Breast epithelium (tissue), 4 donors: Measurements from ENCODE around the gene PPP2R3A. TPM values are rescaled to one million over a fixed set of nuclear protein-coding genes. Genes with fewer than 3 reads are reported as not detected.

Experiments used
- DNase-seq, 2 donors: peaks; one replicate each; pipeline ENCODE4 v3.0.0-alpha.2; 2019; ENCODE audit warnings: low spot score in 2 of 2
- H3K27ac ChIP-seq, 2 donors: fragments of 200-600 bp; sonication (generic) in 1 of 2; one replicate each; pipeline ENCODE4 v1.5.1; 2016 to 2019; ENCODE audit warnings: mild to moderate bottlenecking in 1 of 2
- H3K27me3 ChIP-seq, 2 donors: fragments of 200-600 bp; sonication (generic) in 1 of 2; one replicate each; pipeline versions ENCODE4 v1.5.1 to v1.6.0; 2017 to 2019; ENCODE audit warnings: control low read depth in 1 of 2, mild to moderate bottlenecking in 1 of 2
- H3K36me3 ChIP-seq: fragments of 200-600 bp; one replicate; pipeline ENCODE4 v1.5.1; 2019
- H3K4me1 ChIP-seq, 2 donors: fragments of 200-600 bp; sonication (generic); one replicate each; pipeline ENCODE4 v1.5.1; 2016 to 2019; ENCODE audit warnings: control low read depth in 1 of 2
- H3K4me3 ChIP-seq, 3 donors: fragments of 200-600 bp; sonication (generic); 1 replicate in 2 of 3; 2 replicates in 1 of 3; pipeline ENCODE4 v1.5.1; 2016 to 2019; ENCODE audit warnings: mild to moderate bottlenecking in 3 of 3, moderate library complexity in 2 of 3
- H3K9me3 ChIP-seq, 2 donors: fragments of 200-600 bp; sonication (generic) in 1 of 2; one replicate each; pipeline ENCODE4 v1.5.1; 2016 to 2019; ENCODE audit warnings: control low read depth in 1 of 2
- POLR2A ChIP-seq: fragments of 450-650 bp; IDR thresholded peaks from one replicate; pipeline ENCODE4 v1.6.1; 2016; ENCODE audit warnings: antibody characterized with exemption, mild to moderate bottlenecking, moderate library complexity
- POLR2AphosphoS5 ChIP-seq, 3 donors: sonication (generic); formaldehyde crosslinking; IDR thresholded peaks; one replicate each; pipeline ENCODE4 v1.6.1; 2017; ENCODE audit warnings: antibody characterized with exemption in 3 of 3
- intact Hi-C: fragments of 100-400 bp; cut with DNase I; formaldehyde crosslinking; loops from one replicate; pipeline ENCODE4 v1.15.1; 2023; ENCODE audit warnings: low total_unique reads
- total RNA-seq, 3 donors: library from RNA; depleted of rRNA; stranded (reverse); fragments of >200 nt; gene quantifications; one replicate each; pipeline ENCODE4 v1.1.0, GENCODE V29; 2016
- TF ChIP-seq, protein P1 (sequence below), 3 donors: fragments of 450-650 bp; IDR thresholded peaks; one replicate each; pipeline ENCODE4 v1.5.1; 2016 to 2017; ENCODE audit warnings: antibody characterized with exemption in 3 of 3, mild to moderate bottlenecking in 3 of 3, moderate library complexity in 3 of 3

PPP2R3A gene
- total RNA-seq, 3 donors from 2014 or later: 10.4 to 43.6 (median 20.6) TPM

DNA sequence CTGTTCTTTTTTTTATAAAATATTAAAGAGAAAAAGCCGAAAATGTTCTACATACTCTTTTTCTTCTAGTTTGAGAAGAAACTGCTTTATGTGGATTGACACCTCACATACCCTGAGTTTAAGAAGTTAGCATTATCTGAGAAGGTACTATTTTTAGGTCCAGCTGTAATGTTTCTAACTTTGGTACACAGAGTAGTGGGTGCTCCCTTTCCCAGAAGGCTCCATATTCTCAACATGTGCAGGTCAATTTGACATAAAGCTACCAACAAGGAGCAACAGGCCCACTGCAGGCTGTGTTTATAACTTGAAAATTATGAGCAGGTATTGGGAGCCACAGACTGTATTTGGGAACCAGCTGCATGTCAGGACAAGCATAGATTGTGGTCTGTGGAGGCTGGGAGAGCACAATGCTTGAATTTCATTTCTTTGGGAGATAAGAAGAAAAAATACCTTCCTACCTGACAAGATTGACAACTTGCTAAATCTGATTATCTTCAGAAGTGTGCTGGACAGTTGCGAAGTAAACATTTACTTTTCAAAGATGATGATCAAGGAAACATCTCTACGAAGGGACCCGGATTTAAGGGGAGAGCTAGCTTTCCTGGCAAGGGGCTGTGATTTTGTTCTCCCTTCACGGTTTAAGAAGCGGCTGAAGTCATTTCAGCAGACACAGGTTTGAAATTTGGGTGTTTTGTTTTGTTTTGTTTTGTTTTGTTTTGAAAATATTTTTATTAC is 57.2 kb downstream of the PPP2R3A start:
- TF ChIP-seq, protein P1, sequence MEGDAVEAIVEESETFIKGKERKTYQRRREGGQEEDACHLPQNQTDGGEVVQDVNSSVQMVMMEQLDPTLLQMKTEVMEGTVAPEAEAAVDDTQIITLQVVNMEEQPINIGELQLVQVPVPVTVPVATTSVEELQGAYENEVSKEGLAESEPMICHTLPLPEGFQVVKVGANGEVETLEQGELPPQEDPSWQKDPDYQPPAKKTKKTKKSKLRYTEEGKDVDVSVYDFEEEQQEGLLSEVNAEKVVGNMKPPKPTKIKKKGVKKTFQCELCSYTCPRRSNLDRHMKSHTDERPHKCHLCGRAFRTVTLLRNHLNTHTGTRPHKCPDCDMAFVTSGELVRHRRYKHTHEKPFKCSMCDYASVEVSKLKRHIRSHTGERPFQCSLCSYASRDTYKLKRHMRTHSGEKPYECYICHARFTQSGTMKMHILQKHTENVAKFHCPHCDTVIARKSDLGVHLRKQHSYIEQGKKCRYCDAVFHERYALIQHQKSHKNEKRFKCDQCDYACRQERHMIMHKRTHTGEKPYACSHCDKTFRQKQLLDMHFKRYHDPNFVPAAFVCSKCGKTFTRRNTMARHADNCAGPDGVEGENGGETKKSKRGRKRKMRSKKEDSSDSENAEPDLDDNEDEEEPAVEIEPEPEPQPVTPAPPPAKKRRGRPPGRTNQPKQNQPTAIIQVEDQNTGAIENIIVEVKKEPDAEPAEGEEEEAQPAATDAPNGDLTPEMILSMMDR (IDR thresholded peaks at IDR 0.05): no peak
- no peak for TF ChIP-seq POLR2AphosphoS5 (IDR thresholded peaks at IDR 0.05)
- TF ChIP-seq POLR2A: no peak
- H3K9me3 ChIP-seq: no peaks in the 10 kb centered on the region
- H3K36me3 ChIP-seq: no peaks in the 10 kb centered on the region
- H3K27ac ChIP-seq: no peak overlapping the region
- no peak overlapping the region for H3K4me3 ChIP-seq
- no peaks in the 10 kb centered on the region for H3K4me1 ChIP-seq
- DNase-seq: no peak
- no peaks in the 10 kb centered on the region for H3K27me3 ChIP-seq
- intact Hi-C loops: no loop called here

DNA sequence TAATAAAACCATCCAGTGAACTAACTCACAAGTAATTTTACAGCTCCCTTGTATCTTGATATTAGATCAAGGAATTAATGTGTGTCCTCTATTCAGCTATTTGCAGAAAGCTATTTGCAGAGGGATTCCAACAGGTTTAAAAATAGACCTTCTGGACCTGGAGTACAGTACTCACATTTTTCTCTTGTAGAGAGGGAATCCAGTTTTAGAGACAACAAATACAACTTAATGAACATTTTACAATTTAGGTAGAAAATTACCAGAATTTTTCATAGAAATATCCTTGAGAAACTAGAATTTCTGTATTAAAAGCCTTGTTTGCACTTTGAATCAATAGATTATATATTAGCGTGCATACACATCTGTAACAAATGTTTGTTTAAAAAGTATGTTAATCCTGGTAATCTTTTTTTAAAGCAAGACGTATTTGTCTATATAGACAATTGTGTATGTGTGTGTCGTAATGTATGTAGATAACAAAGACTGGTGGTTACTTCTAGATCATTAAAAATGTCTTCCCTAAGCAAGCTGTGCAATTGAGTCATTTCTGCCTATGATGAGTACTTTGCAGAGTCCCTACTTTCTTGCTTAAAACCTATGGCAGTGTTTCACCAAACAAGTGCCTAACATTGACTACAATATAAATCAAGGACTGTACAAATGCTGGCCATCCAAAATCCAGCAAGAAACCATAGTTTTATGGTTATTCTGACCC is 57.9 kb downstream of the PPP2R3A start:
- H3K9me3 ChIP-seq: no peaks in the 10 kb centered on the region
- H3K4me3 ChIP-seq: no peak overlapping the region
- TF ChIP-seq POLR2A: no peak
- TF ChIP-seq POLR2AphosphoS5 (IDR thresholded peaks at IDR 0.05): no peak
- TF ChIP-seq, protein P1 (IDR thresholded peaks at IDR 0.05): no peak
- H3K27me3 ChIP-seq: no peaks in the 10 kb centered on the region
- H3K27ac ChIP-seq: no peak overlapping the region
- DNase-seq: no peak
- no peaks in the 10 kb centered on the region for H3K36me3 ChIP-seq
- H3K4me1 ChIP-seq: no peaks in the 10 kb centered on the region
- intact Hi-C loops: no loop called here

DNA sequence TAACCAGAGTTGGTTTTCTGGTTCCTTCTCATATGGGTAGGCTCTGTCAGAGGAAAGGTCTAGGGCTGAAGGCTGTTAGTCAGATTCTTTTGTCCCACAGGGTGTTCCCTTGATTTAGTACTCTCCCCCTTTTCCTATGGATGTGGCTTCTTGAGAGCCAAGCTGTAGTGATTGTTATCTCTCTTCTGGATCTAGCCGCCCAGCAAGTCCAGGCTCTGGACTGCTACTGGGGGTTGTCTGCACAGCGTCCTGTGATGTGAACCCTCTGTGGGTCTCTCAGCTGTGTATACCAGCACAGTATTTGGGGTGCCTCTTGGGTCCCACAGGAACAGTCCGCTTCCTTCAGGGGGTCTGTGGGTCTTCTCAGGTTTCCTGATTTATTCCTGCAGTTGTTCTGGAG is 70.8 kb downstream of the PPP2R3A start:
- TF ChIP-seq POLR2A: no peak
- intact Hi-C loops: no loop called here
- no peaks in the 10 kb centered on the region for H3K36me3 ChIP-seq
- no peak overlapping the region for H3K27ac ChIP-seq
- peaks cover 0 to 5% of the 10 kb centered on the region in 2 donors for H3K9me3 ChIP-seq
- no peak overlapping the region for H3K4me3 ChIP-seq
- H3K4me1 ChIP-seq: no peaks in the 10 kb centered on the region
- DNase-seq: no peak
- H3K27me3 ChIP-seq: no peaks in the 10 kb centered on the region

DNA sequence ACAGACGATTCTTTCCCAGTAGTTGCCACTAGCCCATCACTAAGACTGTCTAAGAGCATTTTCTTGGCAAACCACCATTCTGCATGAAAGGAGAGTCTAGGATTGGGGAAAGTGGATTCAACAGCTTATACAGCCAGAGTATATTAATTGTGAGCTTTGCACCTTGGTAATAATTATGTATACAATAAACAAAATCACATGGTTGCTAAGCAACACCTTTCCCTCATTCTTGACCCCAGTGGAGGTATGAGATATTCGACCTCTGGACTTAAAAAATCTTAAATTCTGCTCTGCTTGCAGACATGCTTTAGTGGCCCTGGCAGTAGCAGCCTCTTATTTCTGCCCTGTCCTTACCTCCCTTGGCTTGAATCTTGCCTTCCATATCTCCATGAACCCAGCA is 73.1 kb downstream of the PPP2R3A start:
- intact Hi-C loops: no loop called here
- no peak for TF ChIP-seq POLR2AphosphoS5 (IDR thresholded peaks at IDR 0.05)
- TF ChIP-seq, protein P1 (IDR thresholded peaks at IDR 0.05): no peak
- no peak for TF ChIP-seq POLR2A
- no peaks in the 10 kb centered on the region for H3K4me1 ChIP-seq
- no peak overlapping the region for H3K4me3 ChIP-seq
- H3K9me3 ChIP-seq: no peaks in the 10 kb centered on the region
- no peak for DNase-seq
- H3K27ac ChIP-seq: no peak overlapping the region
- no peaks in the 10 kb centered on the region for H3K27me3 ChIP-seq
- no peaks in the 10 kb centered on the region for H3K36me3 ChIP-seq

DNA sequence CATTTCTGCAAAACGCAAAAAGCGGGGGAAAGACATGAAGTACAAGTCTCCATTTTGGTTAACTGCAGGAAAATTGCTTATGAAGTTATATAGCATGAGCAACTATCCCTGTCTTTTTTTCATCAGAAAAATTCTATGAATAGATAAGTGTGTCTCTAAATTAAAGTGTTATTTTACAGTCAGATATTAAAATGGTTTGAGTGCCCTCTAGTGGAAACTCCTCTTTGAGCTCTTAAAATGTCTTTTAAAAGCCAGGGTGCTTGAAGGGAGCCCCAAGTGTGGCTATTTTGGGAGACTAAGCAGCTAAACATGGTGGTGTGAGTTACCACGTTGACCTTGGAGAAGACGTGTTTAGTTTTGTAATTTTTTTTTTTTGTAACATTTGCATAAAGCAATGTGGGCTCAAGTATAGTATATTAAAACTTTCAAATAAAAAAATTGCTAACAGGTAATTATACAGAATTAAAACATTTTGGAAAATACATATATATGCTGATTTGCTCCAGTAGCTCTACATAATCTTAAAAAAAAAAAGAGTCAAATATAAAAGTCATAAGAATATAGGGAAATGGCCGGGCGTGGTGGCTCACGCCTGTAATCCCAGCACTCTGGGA is 77.2 kb downstream of the PPP2R3A start:
- no peak for TF ChIP-seq POLR2A
- TF ChIP-seq, protein P1 (IDR thresholded peaks at IDR 0.05): peak in 2 of 3 donors; percentile 53 to 64
- DNase-seq: no peak
- H3K4me1 ChIP-seq: no peaks in the 10 kb centered on the region
- no peaks in the 10 kb centered on the region for H3K36me3 ChIP-seq
- H3K9me3 ChIP-seq: no peaks in the 10 kb centered on the region
- intact Hi-C loops: no loop called here
- no peak overlapping the region for H3K27ac ChIP-seq
- H3K27me3 ChIP-seq: no peaks in the 10 kb centered on the region
- no peak overlapping the region for H3K4me3 ChIP-seq
